GM19240 (cell line): ENCODE data around the gene EGR4.
"Not testable (repeated sequence)": the region's sequence is repeated elsewhere in the genome, so short reads cannot be mapped to it uniquely, and the experiment has no call there.

Experiments
- DNase-seq: peaks from one replicate; pipeline ENCODE4 v3.0.0; 2011; ENCODE audit warnings: low spot score; ENCODE audit not compliant: insufficient read length

EGR4 gene

DNA sequence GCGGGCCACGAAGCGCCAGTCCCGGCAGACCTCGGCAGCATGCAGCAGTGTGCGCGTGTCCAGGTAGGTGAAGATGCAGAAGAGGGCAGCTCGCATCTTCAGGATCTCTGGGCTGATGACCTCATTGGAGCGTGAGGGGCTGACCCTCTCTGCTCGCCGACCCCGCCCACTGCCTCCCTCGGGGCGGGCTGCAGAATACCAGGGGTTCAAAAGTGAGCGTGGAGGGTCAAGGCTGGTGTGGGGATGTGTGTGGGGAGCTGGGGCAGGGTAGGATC is 29.1 kb downstream of the EGR4 start:
- DNase-seq = no peak

DNA sequence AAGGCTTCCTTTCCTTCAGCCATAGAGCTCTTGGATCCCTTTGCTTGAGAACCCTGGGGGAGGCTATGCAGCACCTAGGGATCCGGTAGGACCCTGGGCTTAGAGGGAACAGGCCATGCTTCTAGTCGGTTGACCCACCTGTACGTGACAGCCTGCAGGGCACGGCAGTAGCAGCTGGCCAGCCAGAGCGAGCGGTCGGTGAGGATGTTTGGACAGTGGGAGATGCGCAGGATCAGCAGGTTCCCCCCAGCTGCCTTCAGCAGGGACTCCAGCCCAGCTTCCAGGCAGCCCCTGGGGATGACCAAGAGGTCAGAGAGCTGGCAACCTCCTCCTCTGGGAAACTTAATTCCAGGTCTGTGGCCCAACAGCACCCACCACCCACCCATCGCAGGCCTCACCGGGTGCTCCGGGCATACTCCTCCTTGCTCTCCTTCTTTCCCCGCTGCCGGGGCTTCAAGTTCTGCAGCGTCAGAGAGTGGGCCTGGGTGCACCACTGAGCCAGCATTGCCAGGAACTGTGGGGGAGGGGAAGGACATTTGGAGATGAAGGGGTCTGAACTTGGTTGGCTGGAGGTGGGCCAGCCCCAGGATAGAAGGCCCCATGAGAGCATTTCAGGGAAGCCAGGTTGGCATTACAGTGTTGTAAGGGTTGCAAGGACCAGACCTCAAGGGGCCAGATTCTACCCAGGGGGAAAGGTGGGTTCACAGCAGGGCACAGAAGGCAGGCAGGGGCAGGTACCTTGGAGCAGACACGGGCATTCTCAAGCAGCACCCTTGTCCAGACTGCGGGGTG is 29.6 kb downstream of the EGR4 start:
- DNase-seq = no peak

DNA sequence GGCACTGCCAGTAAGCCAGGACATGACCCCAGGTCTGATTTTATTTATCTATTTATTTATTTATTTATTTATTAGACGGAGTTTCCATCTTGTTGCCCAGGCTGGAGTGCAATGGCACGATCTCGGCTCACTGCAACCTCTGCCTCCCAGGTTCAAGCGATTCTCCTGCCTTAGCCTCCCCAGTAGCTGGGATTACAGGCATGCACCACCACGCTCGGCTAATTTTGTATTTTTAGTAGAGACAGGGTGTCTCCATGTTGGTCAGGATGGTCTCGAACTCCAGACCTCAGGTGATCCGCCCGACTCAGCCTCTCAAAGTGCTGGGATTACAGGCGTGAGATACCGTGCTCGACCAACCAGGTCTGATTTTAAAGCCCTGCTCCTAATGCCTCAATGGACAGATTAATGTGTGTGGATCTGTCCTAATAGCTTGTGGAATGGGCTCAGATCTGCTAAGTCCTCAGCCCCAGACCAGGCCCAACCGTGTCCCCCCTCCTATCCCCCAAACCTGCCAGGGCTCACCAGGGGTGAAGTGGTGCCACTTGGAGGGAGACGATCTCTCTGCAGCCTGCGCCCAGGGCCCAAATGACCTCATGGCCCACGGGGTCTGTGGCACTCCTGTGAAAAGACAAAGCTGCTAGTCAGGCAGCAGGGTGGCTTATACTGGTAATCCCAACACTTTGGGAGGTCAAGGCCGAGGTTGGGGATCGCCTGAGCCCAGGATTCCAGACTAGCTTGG is 30.5 kb downstream of the EGR4 start:
- not testable (repeated sequence) for DNase-seq

DNA sequence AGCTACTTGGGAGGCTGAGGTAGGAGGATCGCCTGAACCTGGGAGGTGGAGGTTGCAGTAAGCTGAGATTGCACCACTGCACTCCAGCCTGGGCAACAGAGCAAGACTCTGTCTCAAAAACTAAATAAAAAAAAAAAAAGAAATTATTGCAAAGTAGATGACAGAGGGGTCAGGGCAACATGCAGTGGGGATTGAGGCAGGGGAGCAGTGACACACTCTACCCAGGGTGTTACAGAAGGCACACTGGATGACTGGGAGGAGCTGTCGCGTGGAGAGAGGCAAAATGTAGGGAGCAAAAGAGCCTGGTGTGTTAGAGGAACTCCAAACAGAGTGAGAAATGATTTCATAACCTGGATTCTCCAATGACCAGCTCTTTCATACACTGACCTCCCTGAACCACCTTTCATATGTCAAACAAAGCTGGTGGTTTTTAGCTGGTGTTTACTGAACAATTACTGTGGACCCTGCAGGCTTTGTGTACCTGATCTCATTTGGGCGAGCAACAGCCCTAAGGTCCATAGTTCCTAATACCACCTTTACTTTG is 31.2 kb downstream of the EGR4 start:
- no peak for DNase-seq

DNA sequence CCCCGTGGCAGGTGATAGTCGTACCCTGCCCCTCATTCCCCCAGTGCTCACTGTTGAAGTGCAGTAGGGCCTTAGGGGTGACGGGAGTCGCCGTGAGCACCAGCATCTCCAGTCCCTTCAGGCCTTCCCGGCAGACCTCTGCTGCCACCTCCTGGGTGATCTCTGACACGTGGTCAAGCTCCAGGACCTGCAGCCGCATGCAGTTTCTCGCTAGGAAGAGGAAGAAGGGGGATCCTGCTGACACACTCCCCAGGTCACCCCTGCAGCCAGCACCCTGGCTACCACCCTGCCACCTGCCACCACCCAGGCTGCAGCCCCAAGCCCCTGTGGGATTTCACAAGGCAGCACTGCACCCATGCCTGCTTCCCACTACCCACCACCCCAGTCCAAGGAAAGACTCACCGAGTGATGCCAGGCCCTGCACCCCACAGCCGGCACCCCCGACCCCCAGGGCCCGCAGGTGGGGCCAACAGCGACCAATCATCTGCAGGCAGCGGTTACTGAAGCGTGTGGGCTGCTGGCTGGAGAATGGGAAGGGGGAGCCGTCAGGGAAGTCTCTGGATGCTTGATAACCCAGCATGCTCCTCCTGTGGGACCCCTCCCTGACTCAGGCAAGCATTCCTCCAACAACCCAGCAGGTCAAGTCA is 32.9 kb downstream of the EGR4 start:
- DNase-seq = no peak

DNA sequence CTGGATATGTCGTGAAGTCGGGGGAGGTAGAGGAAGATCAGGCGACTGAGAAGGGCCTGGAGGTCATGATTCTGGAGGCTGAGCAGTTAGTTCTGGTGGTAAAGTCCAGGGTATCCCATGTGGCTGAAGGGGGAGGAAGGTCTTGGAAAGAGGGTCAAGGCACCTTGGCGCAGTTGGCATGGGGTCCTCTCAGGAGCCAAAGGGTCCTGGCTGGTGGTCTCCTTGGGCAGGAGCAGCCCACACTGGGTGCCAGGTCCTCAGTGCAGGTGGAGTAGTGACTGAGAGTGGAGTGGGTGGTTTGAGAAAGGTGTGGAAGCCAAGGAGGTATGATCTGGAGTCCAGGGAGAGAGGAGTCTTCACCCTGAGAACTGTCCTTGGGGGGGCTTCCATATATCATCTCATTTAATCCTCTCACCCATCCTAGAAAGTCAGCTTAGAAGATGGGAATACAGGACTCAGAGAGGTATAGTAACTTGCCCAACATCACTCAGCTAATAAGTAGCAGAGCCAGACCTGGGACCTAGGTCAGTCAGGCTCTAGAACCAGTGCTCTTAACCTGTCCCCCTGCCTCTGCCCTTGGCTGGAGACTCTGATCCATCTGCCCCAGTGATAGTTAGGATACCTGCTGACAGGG is 33.5 kb downstream of the EGR4 start:
- DNase-seq = no peak

DNA sequence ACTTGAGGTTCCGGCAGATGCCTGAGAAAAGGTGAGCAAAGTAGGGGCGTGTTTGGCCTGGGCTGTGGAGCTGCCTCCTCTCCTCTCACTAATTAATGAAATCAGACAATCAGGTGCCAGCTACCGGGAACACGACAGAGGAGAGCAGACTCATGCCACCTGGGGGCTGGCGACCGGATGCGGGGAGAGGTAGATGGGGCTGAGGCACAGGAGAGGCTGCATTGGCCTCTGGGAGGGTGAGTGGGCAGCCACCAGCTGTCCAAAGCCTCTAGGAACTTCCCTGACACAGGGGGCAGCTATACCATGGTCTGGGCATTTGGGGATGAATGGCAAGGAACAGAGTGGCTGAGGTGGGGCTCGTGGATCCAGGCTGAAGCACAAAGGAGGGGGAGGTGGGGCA is 34.1 kb downstream of the EGR4 start:
- DNase-seq = no peak

DNA sequence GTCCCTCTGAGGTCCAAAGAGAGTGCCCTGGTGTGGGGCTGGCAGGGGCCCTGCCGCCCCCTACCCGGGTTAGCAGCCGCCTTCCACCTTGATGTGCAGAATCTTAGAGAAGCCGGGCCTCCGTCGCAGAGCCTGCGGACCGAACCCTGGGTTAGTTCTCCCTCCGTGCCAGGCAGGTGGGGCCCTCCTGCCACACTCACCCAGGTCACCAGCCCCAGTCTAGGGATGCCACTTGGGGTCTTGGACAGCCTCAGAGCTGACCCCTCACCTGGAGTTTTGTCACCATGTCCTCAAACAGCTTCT is 34.5 kb downstream of the EGR4 start:
- no peak for DNase-seq

DNA sequence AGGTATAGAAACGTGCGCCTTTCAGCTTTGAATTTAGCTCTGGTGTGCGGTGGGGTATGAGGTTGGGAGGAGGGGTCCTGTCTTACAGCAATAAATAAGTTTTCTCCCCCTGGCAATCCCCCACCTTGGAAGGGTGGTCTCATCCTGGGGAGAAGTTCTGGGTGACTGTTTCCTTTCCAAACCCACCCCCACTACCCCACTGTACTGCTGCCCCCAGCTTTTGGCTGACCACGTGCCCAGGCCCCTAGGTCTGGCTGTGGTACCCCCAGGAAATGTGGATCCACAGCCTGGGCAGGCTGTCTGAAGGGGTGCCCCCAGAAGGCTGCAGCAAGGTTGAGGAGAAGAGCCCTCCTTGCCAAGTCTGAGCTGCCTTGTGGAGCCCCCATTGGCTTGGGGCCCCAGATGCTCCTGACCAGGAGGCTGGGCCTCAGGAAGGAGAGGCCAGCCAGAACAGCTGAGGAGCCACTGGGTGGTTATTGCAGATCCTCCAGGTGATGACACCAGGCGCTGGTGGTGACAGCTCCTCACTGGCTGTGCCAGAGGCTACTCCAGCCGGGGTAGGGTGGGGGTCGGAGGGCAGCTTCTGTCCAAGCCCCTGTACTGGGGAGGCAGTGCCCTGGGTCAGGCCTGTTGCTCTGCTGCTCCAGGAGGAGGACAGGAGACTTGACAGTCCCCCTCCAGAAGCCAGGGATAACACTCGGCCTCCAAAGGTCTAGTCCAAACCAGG is 35.0 kb downstream of the EGR4 start:
- no peak for DNase-seq

DNA sequence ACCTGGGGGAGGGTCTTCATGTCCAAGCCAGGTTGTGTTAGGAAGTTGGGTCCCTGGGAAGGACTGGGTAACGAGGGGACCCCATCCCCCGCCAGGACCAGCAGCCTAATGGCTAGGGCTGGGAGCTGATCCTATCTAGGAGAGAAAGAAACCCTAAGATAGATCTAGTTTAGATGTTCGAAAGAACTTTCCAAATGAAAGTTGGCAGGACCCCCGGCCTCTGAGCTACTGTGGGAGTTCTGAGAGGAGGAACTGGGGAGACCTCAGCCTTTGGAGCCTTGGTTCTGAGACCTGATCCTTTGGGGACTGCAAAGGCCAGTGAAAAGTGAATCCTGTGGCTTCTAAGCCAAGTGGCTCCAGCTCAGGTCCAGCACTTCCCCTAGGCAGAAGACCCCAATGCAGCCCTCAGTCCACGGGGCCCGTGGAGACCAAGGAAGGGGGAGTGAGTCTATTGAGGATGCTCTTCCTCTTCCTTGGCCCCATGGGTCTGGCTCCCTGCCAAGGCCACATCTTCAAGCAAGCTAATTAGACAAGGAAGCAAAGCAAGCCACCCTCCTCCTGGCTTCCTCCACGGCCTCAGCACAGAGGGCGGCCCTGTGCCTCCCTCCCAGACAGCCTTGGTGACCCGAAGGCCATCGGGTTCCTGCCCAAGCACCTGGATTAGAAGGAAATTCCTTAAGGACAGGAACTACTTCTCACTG is 35.8 kb downstream of the EGR4 start:
- no peak for DNase-seq

DNA sequence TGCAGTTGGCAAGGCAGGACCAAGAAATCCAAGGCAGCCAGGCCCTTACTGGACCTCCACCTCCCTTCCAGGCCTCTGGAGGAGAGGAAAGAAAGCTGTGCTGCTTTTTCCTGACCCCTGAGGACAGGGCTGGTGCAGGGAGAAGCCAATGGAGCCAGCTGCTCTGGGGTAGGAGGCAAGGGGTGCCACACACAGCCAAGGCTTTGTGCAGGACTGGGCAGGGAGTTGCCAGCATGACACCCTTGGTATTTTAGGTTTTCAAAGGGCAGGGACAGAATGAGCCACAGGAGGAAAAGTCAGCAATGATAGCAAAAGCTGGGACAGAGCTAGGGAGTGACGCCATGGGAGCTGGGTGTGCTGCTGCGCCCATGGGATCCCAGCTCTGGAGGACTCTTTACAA is 36.3 kb downstream of the EGR4 start:
- DNase-seq = no peak

DNA sequence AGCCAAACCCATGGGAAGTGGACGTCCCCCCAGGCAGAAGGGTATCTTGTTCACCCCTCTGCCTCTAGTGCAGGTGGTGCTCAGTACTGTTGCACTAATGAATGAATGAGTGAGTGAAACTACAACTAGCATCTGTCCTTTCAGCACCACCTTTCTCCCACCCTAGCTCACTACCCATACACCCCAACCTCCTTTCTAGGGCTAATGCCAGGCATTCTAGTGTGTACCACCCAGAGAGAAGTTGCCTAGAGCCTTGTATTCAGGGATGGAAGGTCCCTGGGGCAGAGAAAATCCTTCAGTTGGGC is 36.8 kb downstream of the EGR4 start:
- no peak for DNase-seq

DNA sequence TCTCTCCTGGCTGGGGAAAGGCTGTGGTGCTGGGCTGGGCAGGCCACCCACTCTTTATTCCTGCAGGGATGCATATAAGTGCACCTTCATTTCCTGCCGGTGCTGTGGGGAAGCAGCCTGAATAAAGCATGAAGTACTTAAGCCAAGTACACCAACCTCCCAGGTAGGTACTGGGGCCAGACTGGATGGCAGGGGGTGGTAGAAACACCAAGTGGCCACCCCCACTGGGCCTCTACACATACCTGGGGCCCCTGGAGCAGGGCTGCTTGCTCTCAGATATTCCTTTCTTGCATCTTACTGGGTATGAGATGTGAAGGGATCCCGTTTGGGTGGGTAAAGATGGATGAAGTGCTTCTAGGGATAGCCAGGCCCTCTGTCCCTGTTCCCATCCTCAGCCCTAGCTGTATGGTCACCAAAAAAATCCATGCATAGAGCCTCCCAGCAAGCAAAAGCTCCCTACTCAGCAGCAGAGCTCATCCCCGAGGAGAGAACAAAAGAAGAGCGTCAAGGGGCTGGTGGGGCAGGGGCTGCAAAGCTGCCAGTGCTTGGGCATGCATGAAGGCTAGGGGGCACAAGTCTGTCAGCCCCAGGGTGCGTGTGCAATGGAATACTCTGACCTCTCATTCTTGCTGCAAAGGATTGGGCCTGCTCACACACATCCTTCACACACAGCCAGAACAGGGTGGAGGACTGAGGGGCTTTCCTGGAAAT is 37.3 kb downstream of the EGR4 start:
- DNase-seq = no peak

DNA sequence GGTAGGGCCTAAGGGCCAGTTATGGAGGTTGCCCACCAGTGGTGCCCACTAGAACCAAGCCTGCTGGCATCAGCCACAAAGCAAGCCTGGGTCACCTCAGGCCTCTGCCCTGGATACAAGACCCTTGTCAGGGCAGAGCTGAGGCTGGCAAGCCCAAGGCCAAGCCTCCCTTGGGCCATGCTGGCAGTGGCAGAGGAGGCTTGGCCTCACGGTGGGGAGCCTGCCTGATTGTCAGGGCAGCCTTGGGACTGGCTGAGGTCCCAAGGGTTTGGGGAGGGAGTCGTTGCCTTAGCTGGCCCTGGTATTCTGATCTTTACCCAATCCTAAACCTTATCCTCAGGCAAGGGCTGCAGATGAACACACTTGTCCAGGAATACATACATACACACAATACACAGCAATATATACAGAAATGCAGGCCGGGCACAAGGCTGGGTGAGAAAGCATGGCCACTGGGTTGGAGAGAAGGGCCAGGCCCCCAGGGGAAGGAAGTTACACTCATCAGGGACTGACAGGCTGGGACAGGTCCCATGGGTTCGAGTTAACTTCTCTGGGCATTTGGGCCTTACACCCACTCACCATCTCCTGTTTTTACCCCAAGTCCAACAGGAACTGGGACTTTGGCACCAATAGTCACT is 38.2 kb downstream of the EGR4 start:
- DNase-seq = no peak

DNA sequence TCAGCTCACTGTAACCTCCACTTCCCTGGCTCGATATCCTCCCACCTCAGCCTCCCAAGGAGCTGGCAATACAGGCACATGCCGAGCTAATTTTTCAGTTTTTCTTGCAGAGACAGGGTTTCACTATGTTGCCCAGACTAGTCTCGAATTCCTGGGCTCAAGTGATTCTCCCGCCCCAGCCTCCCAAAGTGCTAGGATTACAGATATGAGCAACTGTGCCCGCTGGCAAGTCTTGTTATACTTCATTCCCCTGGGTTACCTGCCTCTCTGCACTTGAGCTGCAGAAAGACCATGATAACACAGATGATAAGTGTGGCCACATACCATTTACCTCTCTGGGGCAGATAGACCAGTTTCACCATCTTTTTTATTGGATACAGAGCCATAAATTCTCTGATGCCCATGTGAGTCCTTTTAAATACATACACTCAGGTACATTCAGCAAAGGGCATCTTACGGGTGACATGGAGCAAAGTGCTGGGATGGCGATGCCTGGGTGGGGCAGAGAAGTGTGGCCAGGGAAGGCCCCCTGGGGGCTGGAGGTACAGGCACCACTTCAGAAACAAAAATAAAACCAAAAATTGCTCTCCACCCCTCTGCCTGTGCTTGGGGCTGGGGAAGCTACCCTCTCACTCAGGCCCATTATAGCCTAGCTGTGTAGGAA is 38.9 kb downstream of the EGR4 start:
- no peak for DNase-seq

DNA sequence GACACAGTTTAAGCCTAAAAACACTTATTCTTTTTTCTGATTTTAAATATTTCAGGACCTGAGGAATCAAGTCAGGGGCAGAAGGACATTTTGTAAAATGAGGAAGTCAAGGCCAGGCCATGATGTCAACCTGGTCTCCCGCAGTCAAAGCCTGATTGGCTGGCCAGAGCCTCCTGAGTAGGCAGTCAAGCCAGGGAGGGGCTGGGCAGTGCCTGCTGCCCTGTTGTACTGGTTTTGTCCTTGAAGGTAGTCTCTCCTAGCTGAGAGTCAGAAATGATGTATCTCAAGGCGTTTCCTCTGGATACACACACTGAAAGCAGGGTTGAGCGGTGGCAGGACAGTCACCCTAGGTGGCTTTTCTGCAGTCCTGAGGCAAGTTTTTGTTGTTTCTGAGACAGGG is 39.4 kb downstream of the EGR4 start:
- DNase-seq = no peak

DNA sequence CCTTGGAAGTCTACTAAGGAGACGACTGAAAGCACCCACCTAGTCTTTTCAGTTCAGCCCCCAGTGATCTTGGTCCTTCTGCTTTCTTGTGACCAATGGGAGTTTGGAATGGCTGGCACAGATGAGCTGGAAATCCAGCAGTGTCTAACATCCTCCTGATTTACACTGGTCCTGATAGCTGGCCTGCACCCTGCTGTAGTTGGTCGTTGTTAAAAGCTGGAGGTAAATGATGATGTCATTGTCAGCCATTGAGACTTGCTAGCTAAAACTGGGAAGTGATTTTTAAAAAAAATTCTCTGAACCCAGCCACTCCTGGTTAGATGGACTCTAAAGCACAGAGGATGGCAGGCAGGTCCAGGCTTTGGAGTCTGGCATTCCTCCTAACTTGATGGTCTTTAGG is 39.9 kb downstream of the EGR4 start:
- DNase-seq = no peak

DNA sequence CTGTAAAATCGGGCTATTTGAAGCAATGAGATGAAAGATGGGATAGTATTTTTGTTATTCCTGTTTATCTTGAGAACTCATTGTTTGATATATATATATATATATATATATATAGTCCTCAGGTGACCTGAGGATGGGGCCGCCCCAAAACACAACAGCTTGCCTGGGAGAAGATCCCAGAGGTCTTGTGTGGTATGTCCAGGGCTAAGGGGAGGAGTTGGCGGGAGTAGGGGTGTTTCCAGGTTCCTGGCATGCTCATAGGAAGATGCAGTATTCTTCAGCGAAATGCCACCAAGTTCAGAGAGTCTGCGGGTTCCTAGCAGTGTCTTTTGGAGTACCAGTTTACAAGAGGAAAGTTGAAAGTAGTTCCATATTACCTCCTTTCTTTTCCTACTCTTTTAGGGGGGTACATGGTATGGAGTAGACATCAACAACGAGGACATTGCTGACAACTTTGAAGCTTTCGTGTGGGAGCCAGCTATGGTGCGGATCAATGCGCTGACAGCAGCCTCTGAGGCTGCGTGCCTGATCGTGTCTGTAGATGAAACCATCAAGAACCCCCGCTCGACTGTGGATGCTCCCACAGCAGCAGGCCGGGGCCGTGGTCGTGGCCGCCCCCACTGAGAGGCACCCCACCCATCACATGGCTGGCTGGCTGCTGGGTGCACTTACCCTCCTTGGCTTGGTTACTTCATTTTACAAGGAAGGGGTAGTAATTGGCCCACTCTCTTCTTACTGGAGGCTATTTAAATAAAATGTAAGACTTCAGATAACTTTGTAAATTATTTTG is 40.9 kb downstream of the EGR4 start:
- DNase-seq = no peak
